Posterior vena cava (tissue), 2 donors: Measurements from ENCODE around the gene CLDND2. TPM values are rescaled to one million over a fixed set of nuclear protein-coding genes. Genes with fewer than 3 reads are reported as not detected.

Source experiments
- DNase-seq: peaks from one replicate; pipeline ENCODE4 v3.0.0-alpha.2; 2020; ENCODE audit warnings: low spot score
- intact Hi-C, 2 donors: fragments of 100-400 bp; cut with DNase I; formaldehyde crosslinking; loops; one replicate each; pipeline versions ENCODE4 v1.14.1 to v1.14.2; 2022 to 2023
- total RNA-seq, 2 donors: library from RNA; stranded (reverse); fragmentation: NEBNext Ultra II Directional; extraction: Animal tissue kit (Norgen Biotek cat#: 25700); gene quantifications; one replicate each; pipeline ENCODE4 v1.2.1, GENCODE V29; 2021
- donor health status: DM: yes; HTN: yes; CAD: no.
- donor health status: DM: yes; HTN: yes; CAD: no.

Gene CLDND2
- total RNA-seq, 2 donors from 2014 or later: 0.62 to 1.2 TPM

- intact Hi-C loops: no loop called here
- DNase-seq: peak; percentile 68
Observed at GRCh38 chr19:51323481-51324166, 45.2 kb downstream of the CLDND2 start.

DNA sequence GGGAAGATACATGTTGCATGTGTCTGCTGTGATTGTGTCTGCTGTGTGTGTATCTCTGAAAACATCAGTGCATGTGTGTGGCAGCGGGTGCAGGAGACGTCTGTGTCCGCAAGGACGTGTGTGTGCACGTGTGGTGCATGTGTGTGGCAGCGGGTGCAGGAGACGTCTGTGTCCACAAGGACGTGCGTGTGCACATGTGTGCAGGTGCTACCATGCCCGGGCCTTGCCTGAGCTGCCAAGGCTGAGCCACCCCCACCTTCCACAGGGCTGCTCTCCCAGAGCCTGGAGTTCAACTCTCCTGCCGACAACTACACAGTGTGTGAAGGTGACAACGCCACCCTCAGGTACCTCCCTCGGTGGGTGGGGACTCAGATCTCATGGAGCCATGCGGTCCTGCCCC is 47.0 kb downstream of the CLDND2 start:
- intact Hi-C loops: no loop called here
- DNase-seq: peak; percentile 64

GRCh38 chr19:51320280-51320657 is 48.5 kb downstream of the CLDND2 start:
- DNase-seq: no peak
- intact Hi-C loops: no loop called here

DNA sequence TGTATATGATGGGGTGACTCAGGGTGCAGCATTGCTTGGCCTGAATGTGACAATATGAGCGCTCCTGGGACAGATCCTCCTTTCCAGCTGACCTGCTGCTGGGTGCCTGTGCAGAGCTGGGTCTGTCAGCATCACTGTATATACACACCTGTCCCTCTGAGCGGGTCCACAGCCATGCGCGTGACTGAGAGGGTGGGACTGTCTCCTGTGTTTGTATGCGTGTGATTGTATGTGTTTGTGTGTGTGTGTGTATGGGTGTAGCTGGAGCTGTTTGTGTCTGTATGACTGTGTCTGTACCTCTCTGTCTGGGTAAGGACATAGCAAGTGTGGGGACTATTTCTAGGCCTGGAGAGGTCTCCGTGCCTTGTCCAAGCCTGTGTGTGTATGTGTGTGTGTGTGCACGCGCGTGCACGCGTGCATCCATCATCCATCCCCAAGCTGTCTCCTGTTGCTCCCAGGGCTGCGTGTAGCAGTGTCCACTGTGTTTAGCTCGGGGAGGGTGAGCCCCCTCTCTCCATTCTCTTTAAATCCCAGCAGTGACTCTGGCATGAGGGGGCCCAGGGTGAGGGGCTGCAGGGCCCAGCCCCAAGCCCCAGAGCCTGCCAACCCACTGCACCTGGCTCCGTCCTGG is 49.0 kb downstream of the CLDND2 start:
- DNase-seq: no peak
- intact Hi-C loops: no loop called here

GRCh38 chr19:51318687-51319648 is 49.8 kb downstream of the CLDND2 start:
- intact Hi-C loops: no loop called here
- DNase-seq: no peak

DNA sequence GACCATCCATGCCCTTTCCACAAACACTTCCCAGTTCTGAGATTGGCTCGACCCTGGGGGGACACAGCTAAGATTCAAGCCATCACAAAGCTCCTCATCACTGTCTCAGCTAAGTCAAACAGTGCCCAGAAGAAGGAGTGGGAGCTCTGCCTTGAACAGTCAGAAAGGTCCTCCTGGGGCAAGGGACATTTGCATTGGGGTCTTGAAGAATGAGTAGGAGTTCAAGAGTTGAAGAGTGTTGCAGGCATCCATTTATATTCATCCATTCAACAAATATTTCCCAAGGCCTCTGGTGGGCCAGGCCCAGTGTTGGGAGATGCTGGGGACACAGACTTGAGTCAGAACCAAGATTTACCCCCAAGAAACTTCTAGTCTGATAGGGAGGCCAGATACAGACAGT is 50.8 kb downstream of the CLDND2 start:
- intact Hi-C loops: no loop called here
- DNase-seq: no peak

DNA sequence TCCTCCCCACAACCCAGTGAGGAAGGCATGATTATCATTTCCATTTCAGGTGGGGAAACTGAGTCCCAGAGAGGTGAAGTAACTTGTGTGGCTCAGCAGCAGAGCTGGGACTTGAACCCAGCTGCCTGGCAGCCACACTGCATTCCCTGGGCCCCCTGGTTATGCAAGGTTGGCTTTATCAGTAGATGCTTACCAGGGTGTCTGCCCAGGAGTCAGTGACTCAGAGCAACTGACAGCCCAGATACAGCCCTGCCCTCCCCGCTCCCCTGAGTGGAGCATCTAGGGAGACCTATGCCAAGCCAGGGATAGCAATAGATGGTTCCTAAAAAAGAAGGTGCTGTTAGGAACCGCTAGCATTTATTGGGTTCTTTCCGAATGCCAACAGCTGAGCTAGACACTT is 51.4 kb downstream of the CLDND2 start:
- intact Hi-C loops: no loop called here
- DNase-seq: no peak

Other genes with a start within 250 kb of the CLDND2 start
- gene SIGLEC9, start 244.1 kb downstream of the CLDND2 start, total RNA-seq: 10 to 100 TPM in 1 of 2 donors, 1 to 10 TPM in 1; 8.7 to 12.6 TPM
- 1 to 10 TPM; 1.8 to 5.5 TPM for gene SIGLEC7, start 226.7 kb downstream of the CLDND2 start, total RNA-seq
- gene CD33, start 143.9 kb downstream of the CLDND2 start, total RNA-seq: 10 to 100 TPM in 1 of 2 donors, 1 to 10 TPM in 1; 10.0 to 17.4 TPM
- not detected for gene SIGLECL1, start 117.9 kb downstream of the CLDND2 start, total RNA-seq
- under 1 TPM; 0.19 to 0.33 TPM for gene IGLON5, start 57.4 kb downstream of the CLDND2 start, total RNA-seq
- 1 to 10 TPM; 2.0 to 2.9 TPM for gene VSIG10L, start 26.9 kb downstream of the CLDND2 start, total RNA-seq
- gene ETFB, start 2.6 kb downstream of the CLDND2 start, total RNA-seq: 10 to 100 TPM; 44.4 to 50.8 TPM
- 1 to 10 TPM; 3.0 to 4.8 TPM for gene NKG7, start 3.7 kb upstream of the CLDND2 start, total RNA-seq
- gene LIM2, start 19.0 kb upstream of the CLDND2 start, total RNA-seq: not detected
- gene C19orf84, start 21.6 kb upstream of the CLDND2 start, total RNA-seq: not detected
- gene SIGLEC10, start 48.6 kb upstream of the CLDND2 start, total RNA-seq: 10 to 100 TPM in 1 of 2 donors, 1 to 10 TPM in 1; 3.3 to 13.5 TPM
- under 1 TPM; 0.19 to 0.42 TPM for gene SIGLEC8, start 89.5 kb upstream of the CLDND2 start, total RNA-seq
- gene CEACAM18, start 109.5 kb upstream of the CLDND2 start, total RNA-seq: not detected
- under 1 TPM; 0.42 to 1.00 TPM for gene SIGLEC12, start 132.8 kb upstream of the CLDND2 start, total RNA-seq
- gene SIGLEC6, start 162.7 kb upstream of the CLDND2 start, total RNA-seq: 1 to 10 TPM in 1 of 2 donors, under 1 TPM in 1; 0.86 to 1.6 TPM
- gene ZNF175, start 202.3 kb upstream of the CLDND2 start, total RNA-seq: 1 to 10 TPM; 8.0 to 9.2 TPM